ENCODE data around the gene CDK14. TPM values are rescaled to one million over a fixed set of nuclear protein-coding genes. Genes with fewer than 3 reads are reported as not detected.

The CDK14 gene
- total RNA-seq, 4 donors from 2014 or later: 3.5 to 5.1 (median 3.9) TPM

GRCh38 chr7:90719155-90719554 is 123.0 kb downstream of the CDK14 start:
- DNase-seq (ENCODE audit: low spot score in 2 of 2): no peak
- TF ChIP-seq POLR2AphosphoS5 (IDR thresholded peaks at IDR 0.05) (no peak), CTCF (IDR thresholded peaks at IDR 0.05) (no peak), EP300 (IDR thresholded peaks at IDR 0.05) (no peak), POLR2A (IDR thresholded peaks at IDR 0.05) (no peak)
- no peak overlapping the region for H3K27ac ChIP-seq
- no peak overlapping the region for H3K4me3 ChIP-seq
- WGBS: 74% methylated on average over 3 of the region's 3 CpGs
- H3K9me3 ChIP-seq: no peaks in the 10 kb centered on the region
- H3K4me1 ChIP-seq: peaks cover 12% of the 10 kb centered on the region
- H3K27me3 ChIP-seq: no peaks in the 10 kb centered on the region
- H3K36me3 ChIP-seq: no peaks in the 10 kb centered on the region

GRCh38 chr7:90720984-90721760 is 125.1 kb downstream of the CDK14 start:
- H3K27ac ChIP-seq: no peak overlapping the region
- no peaks in the 10 kb centered on the region for H3K36me3 ChIP-seq
- H3K4me3 ChIP-seq: no peak overlapping the region
- no peaks in the 10 kb centered on the region for H3K27me3 ChIP-seq
- H3K9me3 ChIP-seq: no peaks in the 10 kb centered on the region
- TF ChIP-seq EP300 (IDR thresholded peaks at IDR 0.05): no peak
- TF ChIP-seq CTCF (IDR thresholded peaks at IDR 0.05): no peak
- peaks cover 15% of the 10 kb centered on the region for H3K4me1 ChIP-seq
- no peak for DNase-seq (ENCODE audit: low spot score in 2 of 2)
- 20% methylated on average over 4 of the region's 4 CpGs for WGBS

GRCh38 chr7:90721869-90722431 is 125.8 kb downstream of the CDK14 start:
- Histone ChIP-seq H3K36me3 (no peaks in the 10 kb centered on the region), H3K27ac (no peak overlapping the region), H3K9me3 (no peaks in the 10 kb centered on the region), H3K4me1 (peaks cover 22% of the 10 kb centered on the region), H3K4me3 (no peak overlapping the region), H3K27me3 (no peaks in the 10 kb centered on the region)
- TF ChIP-seq POLR2A (IDR thresholded peaks at IDR 0.05) (no peak), EP300 (IDR thresholded peaks at IDR 0.05) (no peak), CTCF (IDR thresholded peaks at IDR 0.05) (no peak)
- 96% methylated on average over 7 of the region's 7 CpGs for WGBS
- DNase-seq (ENCODE audit: low spot score in 2 of 2): no peak

- no peaks in the 10 kb centered on the region for H3K27me3 ChIP-seq
- 94% methylated on average over 2 of the region's 2 CpGs for WGBS
- H3K36me3 ChIP-seq: no peaks in the 10 kb centered on the region
- H3K9me3 ChIP-seq: no peaks in the 10 kb centered on the region
- peaks cover 26% of the 10 kb centered on the region for H3K4me1 ChIP-seq
- DNase-seq (ENCODE audit: low spot score in 2 of 2): no peak
- no peak overlapping the region for H3K27ac ChIP-seq
- H3K4me3 ChIP-seq: no peak overlapping the region
- TF ChIP-seq POLR2A (IDR thresholded peaks at IDR 0.05) (no peak), EP300 (IDR thresholded peaks at IDR 0.05) (no peak), POLR2AphosphoS5 (IDR thresholded peaks at IDR 0.05) (no peak), CTCF (IDR thresholded peaks at IDR 0.05) (no peak)
Measured at GRCh38 chr7:90723233-90723632, 127.1 kb downstream of the CDK14 start.

- Histone ChIP-seq H3K9me3 (no peaks in the 10 kb centered on the region), H3K36me3 (no peaks in the 10 kb centered on the region), H3K27me3 (no peaks in the 10 kb centered on the region), H3K27ac (no peak overlapping the region), H3K4me3 (no peak overlapping the region), H3K4me1 (peaks cover 26% of the 10 kb centered on the region)
- TF ChIP-seq EP300 (IDR thresholded peaks at IDR 0.05) (no peak), CTCF (IDR thresholded peaks at IDR 0.05) (no peak), POLR2A (IDR thresholded peaks at IDR 0.05) (no peak), POLR2AphosphoS5 (IDR thresholded peaks at IDR 0.05) (no peak)
- no peak for DNase-seq (ENCODE audit: low spot score in 2 of 2)
Measured at GRCh38 chr7:90723866-90724265, 127.7 kb downstream of the CDK14 start.
